ENCODE results near the gene RFWD3.

The RFWD3 gene

GRCh38 chr16:74623839-74624235, 42.8 kb downstream of the RFWD3 start:
- DNase-seq (ENCODE audit: low read depth in 1 of 2, low spot score in 1 of 2), result no peak

GRCh38 chr16:74623214-74623838, 43.4 kb downstream of the RFWD3 start:
- DNase-seq (ENCODE audit: low read depth in 1 of 2, low spot score in 1 of 2), result no peak

- DNase-seq (ENCODE audit: low read depth in 1 of 2, low spot score in 1 of 2), result no peak
Measured at GRCh38 chr16:74622005-74622404, 44.7 kb downstream of the RFWD3 start.

GRCh38 chr16:74617206-74617788, 49.4 kb downstream of the RFWD3 start:
- no peak for DNase-seq (ENCODE audit: low read depth in 1 of 2, low spot score in 1 of 2)

GRCh38 chr16:74611721-74612120, 55.0 kb downstream of the RFWD3 start:
- no peak for DNase-seq (ENCODE audit: low read depth in 1 of 2, low spot score in 1 of 2)

- peak in 1 of 2 donors; percentile 8 for DNase-seq (ENCODE audit: low read depth in 1 of 2, low spot score in 1 of 2)
Measured at GRCh38 chr16:74608944-74609343, 57.7 kb downstream of the RFWD3 start.

- no peak for DNase-seq (ENCODE audit: low read depth in 1 of 2, low spot score in 1 of 2)
Measured at GRCh38 chr16:74608381-74608780, 58.3 kb downstream of the RFWD3 start.

- DNase-seq (ENCODE audit: low read depth in 1 of 2, low spot score in 1 of 2), result no peak
Measured at GRCh38 chr16:74607962-74608356, 58.7 kb downstream of the RFWD3 start.

GRCh38 chr16:74607310-74607961, 59.2 kb downstream of the RFWD3 start:
- DNase-seq (ENCODE audit: low read depth in 1 of 2, low spot score in 1 of 2), result no peak

- DNase-seq (ENCODE audit: low read depth in 1 of 2, low spot score in 1 of 2), result peak; percentile 80 to 88
Measured at GRCh38 chr16:74606521-74607309, 60.0 kb downstream of the RFWD3 start, which contains the start of gene GLG1. TSS of gene GLG1 (minus strand) at chr16:74607114. CDS start at chr16:74607094, 20 bp downstream.

- DNase-seq (ENCODE audit: low read depth in 1 of 2, low spot score in 1 of 2), result no peak
Measured at GRCh38 chr16:74605746-74606520, 60.7 kb downstream of the RFWD3 start.

- no peak for DNase-seq (ENCODE audit: low read depth in 1 of 2, low spot score in 1 of 2)
Measured at GRCh38 chr16:74605332-74605731, 61.3 kb downstream of the RFWD3 start.

GRCh38 chr16:74603848-74604247, 62.8 kb downstream of the RFWD3 start:
- DNase-seq (ENCODE audit: low read depth in 1 of 2, low spot score in 1 of 2), result no peak

- DNase-seq (ENCODE audit: low read depth in 1 of 2, low spot score in 1 of 2), result peak; percentile 14 to 29
Measured at GRCh38 chr16:74601126-74601871, 65.4 kb downstream of the RFWD3 start.

GRCh38 chr16:74596586-74596985, 70.1 kb downstream of the RFWD3 start:
- no peak for DNase-seq (ENCODE audit: low read depth in 1 of 2, low spot score in 1 of 2)

GRCh38 chr16:74592847-74593246, 73.8 kb downstream of the RFWD3 start:
- no peak for DNase-seq (ENCODE audit: low read depth in 1 of 2, low spot score in 1 of 2)

GRCh38 chr16:74591876-74592650, 74.6 kb downstream of the RFWD3 start:
- no peak for DNase-seq (ENCODE audit: low read depth in 1 of 2, low spot score in 1 of 2)

GRCh38 chr16:74586948-74587347, 79.7 kb downstream of the RFWD3 start:
- no peak for DNase-seq (ENCODE audit: low read depth in 1 of 2, low spot score in 1 of 2)

- DNase-seq (ENCODE audit: low read depth in 1 of 2, low spot score in 1 of 2), result no peak
Measured at GRCh38 chr16:74585846-74586443, 80.7 kb downstream of the RFWD3 start.
